A549 (cell line): ENCODE data around the gene PRKCSH. TPM values are rescaled to one million over a fixed set of nuclear protein-coding genes. Genes with fewer than 3 reads are reported as not detected.
A peak's percentile ranks its signal among the peaks of the same experiment; 100 is the strongest.

ENCODE experiments used
- ATAC-seq, 2 experiments: fragments of 200-7000 bp in 1 of 2; fragments of >200 bp in 1 of 2; cut with Nextera tagmentation in 1 of 2; cut with Tn5 transposase in 1 of 2; 3 replicates each; pipeline versions ENCODE4 v1.8.0 to v1.9.1; 2018 to 2020; ENCODE audit warnings: mild to moderate bottlenecking in 1 of 2, moderate library complexity in 1 of 2
- CTCF ChIA-PET: fragments of 300-600 bp; sonication (Branson Sonifier 250); formaldehyde crosslinking; extraction: SDS; loops from one replicate; lab custom pipeline; 2021; ENCODE audit warnings: antibody characterized with exemption, inconsistent platforms; lab: Yijun Ruan, JAX
- POLR2A ChIA-PET: fragments of 350-600 bp; formaldehyde crosslinking; extraction: SDS; loops from one replicate; lab custom pipeline; 2021; ENCODE audit warnings: antibody characterized with exemption, inconsistent platforms; lab: Yijun Ruan, JAX
- DNase-seq, 2 experiments: peaks; one replicate each; pipeline versions ENCODE4 v3.0.0 to v3.0.0-alpha.2; 2011 to 2016; ENCODE audit warnings: low read depth in 1 of 2, low spot score in 1 of 2
- FAIRE-seq: peaks from 2 replicates; lab custom pipeline; 2011; peaks lifted over from hg19 to GRCh38; lab: Jason Lieb, UNC
- H3K27ac ChIP-seq, 2 experiments: fragments of >200 bp; sonication (Bioruptor Twin); formaldehyde crosslinking; 3 replicates each; pipeline ENCODE4 v1.5.1; 2016 to 2017
- H3K4me1 ChIP-seq: fragments of >200 bp; sonication (Bioruptor Twin); formaldehyde crosslinking; 3 replicates; pipeline ENCODE4 v1.6.1; 2016
- H3K4me2 ChIP-seq: fragments of >200 bp; sonication (Bioruptor Twin); formaldehyde crosslinking; 3 replicates; pipeline ENCODE4 v1.6.1; 2016
- H3K4me3 ChIP-seq: fragments of >200 bp; sonication (Bioruptor Twin); formaldehyde crosslinking; 3 replicates; pipeline ENCODE4 v1.5.1; 2016
- H3K9me3 ChIP-seq: fragments of >200 bp; sonication (Bioruptor Twin); formaldehyde crosslinking; 3 replicates; pipeline ENCODE4 v1.6.1; 2016
- ATOH8 ChIP-seq: fragments of 250-450 bp; sonication (Bioruptor Pico); IDR thresholded peaks from 2 replicates; pipeline ENCODE4 v1.5.0; 2020; ENCODE audit warnings: low read depth, mild to moderate bottlenecking, moderate library complexity
- CBX2 ChIP-seq: fragments of 200-600 bp; sonication (generic); IDR thresholded peaks from 2 replicates; pipeline ENCODE4 v1.6.1; 2016; ENCODE audit warnings: low read depth, mild to moderate bottlenecking, borderline replicate concordance
- CBX8 ChIP-seq: fragments of 200-600 bp; sonication (generic); IDR thresholded peaks from 2 replicates; pipeline ENCODE4 v1.6.1; 2016
- CEBPB ChIP-seq, 2 experiments: fragments of >200 bp in 1 of 2; sonication (Bioruptor Twin) in 1 of 2; formaldehyde crosslinking in 1 of 2; IDR thresholded peaks; 2 replicates each; pipeline ENCODE4 v1.6.1; 2012 to 2016
- CHD2 ChIP-seq: fragments of 150-350 bp; IDR thresholded peaks from 2 replicates; pipeline ENCODE4 v1.6.1; 2014; ENCODE audit warnings: low read length; ENCODE audit not compliant: partially characterized antibody
- CHD4 ChIP-seq: fragments of 200-600 bp; sonication (generic); IDR thresholded peaks from 2 replicates; pipeline ENCODE4 v1.6.1; 2016; ENCODE audit warnings: antibody characterized with exemption, mild to moderate bottlenecking, borderline replicate concordance
- E2F6 ChIP-seq: IDR thresholded peaks from 2 replicates; pipeline ENCODE4 v1.6.1; 2012; ENCODE audit warnings: low read depth, borderline replicate concordance
- EHF ChIP-seq: fragments of 250-450 bp; sonication (Bioruptor Pico); IDR thresholded peaks from 2 replicates; pipeline ENCODE4 v1.5.0; 2020; ENCODE audit warnings: mild to moderate bottlenecking
- EP300 ChIP-seq, 2 experiments: fragments of >200 bp; sonication (Bioruptor Twin); formaldehyde crosslinking; IDR thresholded peaks; 2 replicates in 1 of 2; 3 replicates in 1 of 2; pipeline ENCODE4 v1.6.1; 2016 to 2017
- FOSB ChIP-seq: fragments of 250-450 bp; sonication (Bioruptor Pico); IDR thresholded peaks from 2 replicates; pipeline ENCODE4 v1.5.0; 2020; ENCODE audit warnings: mild to moderate bottlenecking, moderate library complexity
- FOSL2 ChIP-seq, 2 experiments: fragments of 450-650 bp in 1 of 2; fragments of >200 bp in 1 of 2; sonication (Bioruptor Twin) in 1 of 2; formaldehyde crosslinking; IDR thresholded peaks; 2 replicates each; pipeline versions ENCODE4 v1.5.0 to v1.6.1; 2016 to 2020; ENCODE audit warnings: mild to moderate bottlenecking in 1 of 2, moderate library complexity in 1 of 2
- FOXS1 ChIP-seq: fragments of 250-450 bp; sonication (Bioruptor Pico); IDR thresholded peaks from 2 replicates; pipeline ENCODE4 v1.5.0; 2020; ENCODE audit warnings: mild to moderate bottlenecking, moderate library complexity
- GATA3 ChIP-seq: IDR thresholded peaks from 2 replicates; pipeline ENCODE4 v1.6.1; 2012; ENCODE audit warnings: borderline replicate concordance
- HDAC2 ChIP-seq: fragments of 200-600 bp; sonication (generic); IDR thresholded peaks from 2 replicates; pipeline ENCODE4 v1.6.1; 2016
- HES2 ChIP-seq: fragments of >200 bp; sonication (Bioruptor Twin); formaldehyde crosslinking; IDR thresholded peaks from 2 replicates; pipeline ENCODE4 v1.6.1; 2016
- HOXA7 ChIP-seq: fragments of 250-450 bp; sonication (Bioruptor Pico); IDR thresholded peaks from 2 replicates; pipeline ENCODE4 v1.5.0; 2020; ENCODE audit warnings: mild to moderate bottlenecking, moderate library complexity
- JUN ChIP-seq, 2 experiments: fragments of >200 bp; sonication (Bioruptor Twin); formaldehyde crosslinking; IDR thresholded peaks; 2 replicates in 1 of 2; 3 replicates in 1 of 2; pipeline ENCODE4 v1.6.1; 2016 to 2017
- KDM5A ChIP-seq: fragments of 200-600 bp; sonication (generic); IDR thresholded peaks from 2 replicates; pipeline ENCODE4 v1.6.1; 2016; ENCODE audit warnings: antibody characterized with exemption, mild to moderate bottlenecking
- MAX ChIP-seq: IDR thresholded peaks from 2 replicates; pipeline ENCODE4 v1.6.1; 2012
- NFE2L2 ChIP-seq: fragments of 150-350 bp; conservative IDR thresholded peaks from 2 replicates; pipeline ENCODE4 v1.6.1; 2014; ENCODE audit warnings: low read length
- NPAS2 ChIP-seq: fragments of 250-450 bp; sonication (Bioruptor Pico); IDR thresholded peaks from 2 replicates; pipeline ENCODE4 v1.8.0; 2022; ENCODE audit warnings: mild to moderate bottlenecking, moderate library complexity, borderline replicate concordance
- NR3C1 ChIP-seq: fragments of >200 bp; sonication (Bioruptor Twin); formaldehyde crosslinking; IDR thresholded peaks from 3 replicates; pipeline ENCODE4 v1.6.1; 2017
- POLR2AphosphoS2 ChIP-seq: conservative IDR thresholded peaks from 2 replicates; pipeline ENCODE4 v1.6.1; 2012; ENCODE audit warnings: low read length, improper control_type of control experiment, inconsistent platforms
- RARB ChIP-seq: fragments of 250-450 bp; sonication (Bioruptor Pico); IDR thresholded peaks from 2 replicates; pipeline ENCODE4 v1.8.0; 2021; ENCODE audit warnings: mild to moderate bottlenecking, moderate library complexity
- RCOR1 ChIP-seq: fragments of 150-350 bp; IDR thresholded peaks from 2 replicates; pipeline ENCODE4 v1.6.1; 2014; ENCODE audit warnings: antibody characterized with exemption, low read length, low read depth
- SMC3 ChIP-seq: fragments of >200 bp; sonication (Bioruptor Twin); formaldehyde crosslinking; IDR thresholded peaks from 3 replicates; pipeline ENCODE4 v1.6.1; 2018; ENCODE audit warnings: inconsistent platforms
- SREBF2 ChIP-seq: fragments of 450-650 bp; IDR thresholded peaks from 2 replicates; pipeline ENCODE4 v1.6.1; 2014; ENCODE audit warnings: mild to moderate bottlenecking, moderate library complexity
- TFCP2L1 ChIP-seq: fragments of 250-450 bp; sonication (Bioruptor Pico); IDR thresholded peaks from 2 replicates; pipeline ENCODE4 v1.5.0; 2021; ENCODE audit warnings: mild to moderate bottlenecking
- ZC3H11A ChIP-seq: fragments of 450-650 bp; IDR thresholded peaks from 2 replicates; pipeline ENCODE4 v1.6.1; 2014; ENCODE audit warnings: antibody characterized with exemption, mild to moderate bottlenecking
- ZFP36 ChIP-seq: fragments of 450-650 bp; IDR thresholded peaks from 2 replicates; pipeline ENCODE4 v1.6.1; 2014; ENCODE audit warnings: borderline replicate concordance; ENCODE audit not compliant: partially characterized antibody
- WGBS: methylation state at CpG from one replicate; pipeline ENCODE4 v1.1.6; 2017; ENCODE audit errors: missing lambda C conversion rate; 5-methylcytosine and 5-hydroxymethylcytosine counted together
- polyA minus RNA-seq: library from RNA; depleted of rRNA, polyadenylated mRNA; stranded (reverse); fragments of >200 nt; gene quantifications from 2 replicates; pipeline ENCODE4 v1.2.3, GENCODE V29; 2011; rRNA and poly(A)+ RNA removed
- polyA plus RNA-seq, 4 experiments: library from polyadenylated mRNA; depleted of rRNA in 3 of 4; stranded (reverse); fragments of >200 nt; fragmentation: RNase III in 1 of 4; extraction: RNeasy Plus Mini Kit Qiagen cat#74134 plus additional on column Dnase treatment in 1 of 4; gene quantifications; 2 replicates in 3 of 4; 3 replicates in 1 of 4; pipeline ENCODE4 v1.2.3, GENCODE V29; 2011 to 2017
- TF ChIP-seq, protein P1 (sequence below): IDR thresholded peaks from 2 replicates; pipeline ENCODE4 v1.6.1; 2012
- TF ChIP-seq, protein P2 (sequence below): fragments of 450-650 bp; IDR thresholded peaks from 2 replicates; pipeline ENCODE4 v1.6.1; 2014; ENCODE audit warnings: antibody characterized with exemption
- TF ChIP-seq, protein P3 (sequence below): fragments of 200-600 bp; sonication (generic); IDR thresholded peaks from 2 replicates; pipeline ENCODE4 v1.6.1; 2016; ENCODE audit warnings: antibody characterized with exemption, mild to moderate bottlenecking, moderate library complexity

PRKCSH gene
- polyA plus RNA-seq (2011; rRNA removed) (75.0 and 102 TPM in 2 replicates), polyA plus RNA-seq (2017; fragmentation: RNase III; extraction: RNeasy Plus Mini Kit Qiagen cat#74134 plus additional on column Dnase treatment) (206 to 215 TPM (median 212 TPM) in 3 replicates), polyA minus RNA-seq (150 and 154 TPM in 2 replicates)
- 173 and 208 TPM in 2 replicates for polyA plus RNA-seq (2012; cell fraction: cytosol; rRNA removed)
- 430 and 651 TPM in 2 replicates for polyA plus RNA-seq (2012; cell fraction: nucleus; rRNA removed)

- ATAC-seq = peak; percentile 98 to 99
- Histone ChIP-seq H3K4me1 (peaks cover 13% of the 10 kb centered on the region; the same call in 2 of the 3 replicates), H3K27ac (peak within 1 kb of the TSS; percentile 86 to 90), H3K4me2 (peak within 1 kb of the TSS; percentile 98), H3K4me3 (peak within 1 kb of the TSS; percentile 84), H3K9me3 (no peaks in the 10 kb centered on the region)
- 3% methylated on average over 29 of the region's 53 CpGs for WGBS
- DNase-seq = peak; percentile 91 to 99
- no peak for FAIRE-seq
- ChIA-PET CTCF (interaction anchor here (0.5 to 1.9 kb wide), 21 partner anchors 9 to 142 kb away, joined by 3 to 7 read pairs (median 4); partner anchors contain the start of gene RGL3), POLR2A (interaction anchor here (1.0 to 1.4 kb wide), 6 partner anchors 11 to 91 kb away, joined by 3 to 9 read pairs (median 3); partner anchors contain the start of genes CCDC159, RGL3, SWSAP1 and TMEM205)
- peak; percentile 48 to 71; a peak in 2 of 5 replicates for TF ChIP-seq JUN (IDR thresholded peaks at IDR 0.05)
- TF ChIP-seq ATOH8 = no peak
- TF ChIP-seq ZC3H11A = no peak
- no peak for TF ChIP-seq E2F6
- TF ChIP-seq NFE2L2 = no peak
- no peak for TF ChIP-seq ZFP36
- no peak for TF ChIP-seq POLR2AphosphoS2
- TF ChIP-seq, protein P1, sequence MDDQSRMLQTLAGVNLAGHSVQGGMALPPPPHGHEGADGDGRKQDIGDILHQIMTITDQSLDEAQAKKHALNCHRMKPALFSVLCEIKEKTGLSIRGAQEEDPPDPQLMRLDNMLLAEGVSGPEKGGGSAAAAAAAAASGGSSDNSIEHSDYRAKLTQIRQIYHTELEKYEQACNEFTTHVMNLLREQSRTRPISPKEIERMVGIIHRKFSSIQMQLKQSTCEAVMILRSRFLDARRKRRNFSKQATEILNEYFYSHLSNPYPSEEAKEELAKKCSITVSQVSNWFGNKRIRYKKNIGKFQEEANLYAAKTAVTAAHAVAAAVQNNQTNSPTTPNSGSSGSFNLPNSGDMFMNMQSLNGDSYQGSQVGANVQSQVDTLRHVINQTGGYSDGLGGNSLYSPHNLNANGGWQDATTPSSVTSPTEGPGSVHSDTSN = no peak
- no peak for TF ChIP-seq CBX8
- TF ChIP-seq KDM5A = no peak
- TF ChIP-seq NPAS2 (CRISPR knock-in tag) = no peak
- no peak for TF ChIP-seq EHF (CRISPR knock-in tag)
- TF ChIP-seq, protein P2, sequence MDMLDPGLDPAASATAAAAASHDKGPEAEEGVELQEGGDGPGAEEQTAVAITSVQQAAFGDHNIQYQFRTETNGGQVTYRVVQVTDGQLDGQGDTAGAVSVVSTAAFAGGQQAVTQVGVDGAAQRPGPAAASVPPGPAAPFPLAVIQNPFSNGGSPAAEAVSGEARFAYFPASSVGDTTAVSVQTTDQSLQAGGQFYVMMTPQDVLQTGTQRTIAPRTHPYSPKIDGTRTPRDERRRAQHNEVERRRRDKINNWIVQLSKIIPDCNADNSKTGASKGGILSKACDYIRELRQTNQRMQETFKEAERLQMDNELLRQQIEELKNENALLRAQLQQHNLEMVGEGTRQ = peak; percentile 95
- peak; percentile 18; the same call in 1 of the 3 replicates for TF ChIP-seq SMC3
- TF ChIP-seq EP300 (IDR thresholded peaks at IDR 0.05) = no peak
- no peak for TF ChIP-seq HOXA7
- TF ChIP-seq MAX = peak; percentile 71
- TF ChIP-seq TFCP2L1 (CRISPR knock-in tag) = no peak
- TF ChIP-seq SREBF2 = no peak
- TF ChIP-seq RCOR1 = no peak
- no peak for TF ChIP-seq HES2
- TF ChIP-seq NR3C1 = no peak
- no peak for TF ChIP-seq HDAC2
- TF ChIP-seq RARB (CRISPR knock-in tag) = no peak
- TF ChIP-seq GATA3 = no peak
- TF ChIP-seq CHD2 = no peak
- TF ChIP-seq, protein P3, sequence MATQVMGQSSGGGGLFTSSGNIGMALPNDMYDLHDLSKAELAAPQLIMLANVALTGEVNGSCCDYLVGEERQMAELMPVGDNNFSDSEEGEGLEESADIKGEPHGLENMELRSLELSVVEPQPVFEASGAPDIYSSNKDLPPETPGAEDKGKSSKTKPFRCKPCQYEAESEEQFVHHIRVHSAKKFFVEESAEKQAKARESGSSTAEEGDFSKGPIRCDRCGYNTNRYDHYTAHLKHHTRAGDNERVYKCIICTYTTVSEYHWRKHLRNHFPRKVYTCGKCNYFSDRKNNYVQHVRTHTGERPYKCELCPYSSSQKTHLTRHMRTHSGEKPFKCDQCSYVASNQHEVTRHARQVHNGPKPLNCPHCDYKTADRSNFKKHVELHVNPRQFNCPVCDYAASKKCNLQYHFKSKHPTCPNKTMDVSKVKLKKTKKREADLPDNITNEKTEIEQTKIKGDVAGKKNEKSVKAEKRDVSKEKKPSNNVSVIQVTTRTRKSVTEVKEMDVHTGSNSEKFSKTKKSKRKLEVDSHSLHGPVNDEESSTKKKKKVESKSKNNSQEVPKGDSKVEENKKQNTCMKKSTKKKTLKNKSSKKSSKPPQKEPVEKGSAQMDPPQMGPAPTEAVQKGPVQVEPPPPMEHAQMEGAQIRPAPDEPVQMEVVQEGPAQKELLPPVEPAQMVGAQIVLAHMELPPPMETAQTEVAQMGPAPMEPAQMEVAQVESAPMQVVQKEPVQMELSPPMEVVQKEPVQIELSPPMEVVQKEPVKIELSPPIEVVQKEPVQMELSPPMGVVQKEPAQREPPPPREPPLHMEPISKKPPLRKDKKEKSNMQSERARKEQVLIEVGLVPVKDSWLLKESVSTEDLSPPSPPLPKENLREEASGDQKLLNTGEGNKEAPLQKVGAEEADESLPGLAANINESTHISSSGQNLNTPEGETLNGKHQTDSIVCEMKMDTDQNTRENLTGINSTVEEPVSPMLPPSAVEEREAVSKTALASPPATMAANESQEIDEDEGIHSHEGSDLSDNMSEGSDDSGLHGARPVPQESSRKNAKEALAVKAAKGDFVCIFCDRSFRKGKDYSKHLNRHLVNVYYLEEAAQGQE = no peak
- TF ChIP-seq CHD4 = no peak
- no peak for TF ChIP-seq CEBPB (IDR thresholded peaks at IDR 0.05)
- no peak for TF ChIP-seq CBX2
- no peak for TF ChIP-seq FOSB (CRISPR knock-in tag)
- TF ChIP-seq FOXS1 (CRISPR knock-in tag) = no peak
- TF ChIP-seq FOSL2 (IDR thresholded peaks at IDR 0.05) = no peak
- no peak for TF ChIP-seq FOSL2 (CRISPR knock-in tag; IDR thresholded peaks at IDR 0.05)
Measured at GRCh38 chr19:11435057-11435832, at the start of gene PRKCSH, which contains the start of gene ODAD3. Gene PRKCSH (plus strand): TSS chr19:11435635. CDS start chr19:11436118, 483 bp downstream. Gene ODAD3 (minus strand): TSS chr19:11435121. CDS start chr19:11435016, 105 bp downstream.
